HepG2 (cell line): Measurements from ENCODE around the gene AGBL1. TPM values are rescaled to one million over a fixed set of nuclear protein-coding genes. Genes with fewer than 3 reads are reported as not detected.

Source experiments
- BHLHE40 ChIP-seq: IDR thresholded peaks from 2 replicates; pipeline ENCODE4 v1.6.1; 2011; ENCODE audit warnings: low read length, improper control_type of control experiment
- FOXK2 ChIP-seq: fragments of 450-650 bp; IDR thresholded peaks from 2 replicates; pipeline ENCODE4 v1.6.1; 2016
- KDM5B ChIP-seq: sonication (generic); formaldehyde crosslinking; IDR thresholded peaks from 2 replicates; pipeline ENCODE4 v1.4.0; 2020; ENCODE audit warnings: missing genetic modification reagents, mild to moderate bottlenecking, borderline replicate concordance
- NR2F1 ChIP-seq, 2 experiments: fragments of 450-650 bp in 1 of 2; formaldehyde crosslinking in 1 of 2; IDR thresholded peaks; 2 replicates each; pipeline versions ENCODE4 v1.5.0 to v1.6.1; 2016 to 2020; ENCODE audit warnings: mild to moderate bottlenecking in 1 of 2, missing compliant biosample characterization in 1 of 2, missing genetic modification reagents in 1 of 2, moderate library complexity in 1 of 2
- PHF5A ChIP-seq: IDR thresholded peaks from one replicate; pipeline ENCODE4 v1.6.1; 2018; ENCODE audit warnings: low read depth, missing genetic modification reagents; ENCODE audit not compliant: unreplicated experiment
- REPIN1 ChIP-seq: sonication (generic); formaldehyde crosslinking; IDR thresholded peaks from 2 replicates; pipeline ENCODE4 v1.8.0; 2022; ENCODE audit warnings: missing genetic modification reagents, low read depth, mild to moderate bottlenecking, borderline replicate concordance
- SOX6 ChIP-seq, 2 experiments: fragments of 450-650 bp in 1 of 2; sonication (generic) in 1 of 2; formaldehyde crosslinking in 1 of 2; IDR thresholded peaks; 2 replicates each; pipeline versions ENCODE4 v1.4.0 to v1.6.1; 2017 to 2020; ENCODE audit warnings: antibody characterized with exemption in 1 of 2, mild to moderate bottlenecking in 1 of 2, missing genetic modification reagents in 1 of 2
- ZNF160 ChIP-seq: sonication (generic); formaldehyde crosslinking; IDR thresholded peaks from 2 replicates; pipeline ENCODE4 v1.8.0; 2022; ENCODE audit warnings: mild to moderate bottlenecking, inconsistent platforms, missing genetic modification reagents
- ZSCAN25 ChIP-seq: sonication (generic); formaldehyde crosslinking; IDR thresholded peaks from 2 replicates; pipeline ENCODE4 v1.8.0; 2022; ENCODE audit warnings: mild to moderate bottlenecking, missing genetic modification reagents
- polyA plus RNA-seq, 8 experiments: library from polyadenylated mRNA; depleted of rRNA in 3 of 8; stranded (reverse) in 7 of 8; unstranded in 1 of 8; fragments of >200 nt; fragmentation: Illumina TruSeq in 4 of 8; extraction: Trizol in 4 of 8; gene quantifications; 2 replicates each; pipeline versions ENCODE4 v1.2.1 to v1.2.3, GENCODE V29; 2011 to 2016; ENCODE audit warnings: low read depth in 4 of 8, missing spikeins in 1 of 8, mixed read lengths in 1 of 8; ENCODE audit not compliant: insufficient read depth in 1 of 8
- total RNA-seq, 5 experiments: library from RNA; depleted of rRNA; stranded (reverse); fragments of >200 nt; fragmentation: Illumina TruSeq; extraction: Trizol; gene quantifications; 2 replicates each; pipeline ENCODE4 v1.2.3, GENCODE V29; 2016; ENCODE audit warnings: low read depth in 1 of 5
- TF ChIP-seq, protein P1 (sequence below): sonication (generic); formaldehyde crosslinking; IDR thresholded peaks from 2 replicates; pipeline ENCODE4 v1.4.0; 2020; ENCODE audit warnings: missing genetic modification reagents

The AGBL1 gene
- total and polyA plus RNA-seq, 2 of the 13 experiments (the other 11 are each of a cell fraction or from before 2014, with no cell fraction given) = 0.01 TPM; not detected in 1

DNA sequence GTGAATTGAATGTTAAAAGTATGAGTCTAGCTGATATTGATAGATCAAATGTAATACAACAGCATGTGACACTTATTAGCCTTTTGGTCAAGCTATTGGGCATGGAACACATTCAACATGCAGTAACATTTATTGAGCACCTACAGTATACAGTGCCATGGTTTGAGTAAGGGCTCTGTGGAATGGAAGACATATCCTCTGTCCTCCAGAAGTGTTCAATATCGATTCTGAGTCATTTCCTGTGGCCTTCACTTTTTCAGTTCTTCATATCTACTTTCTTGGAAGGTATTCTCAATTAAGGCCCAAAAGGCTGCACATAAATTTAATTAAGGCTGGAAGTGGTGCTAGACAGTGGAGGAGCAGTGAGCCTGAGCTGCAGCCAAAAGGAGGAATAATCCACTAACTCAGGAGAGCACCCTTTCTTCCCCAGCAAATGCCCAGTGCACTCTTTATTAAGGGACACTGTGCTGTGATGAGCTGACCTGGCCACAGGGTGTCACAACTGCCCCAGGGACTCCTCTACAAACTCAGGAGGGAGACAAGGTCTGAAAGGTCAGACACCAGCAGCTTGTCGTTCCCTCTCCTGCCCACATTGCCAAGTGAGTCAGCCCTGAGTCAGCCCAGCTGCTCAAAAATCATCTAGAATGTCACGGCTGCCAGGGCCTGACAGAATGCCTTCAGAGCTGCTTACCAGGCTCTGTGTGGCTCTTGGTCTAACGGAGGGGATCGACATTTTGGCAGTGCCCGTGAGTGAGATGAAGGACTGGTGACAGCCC is 544.8 kb downstream of the AGBL1 start (continued):
- TF ChIP-seq, protein P1, sequence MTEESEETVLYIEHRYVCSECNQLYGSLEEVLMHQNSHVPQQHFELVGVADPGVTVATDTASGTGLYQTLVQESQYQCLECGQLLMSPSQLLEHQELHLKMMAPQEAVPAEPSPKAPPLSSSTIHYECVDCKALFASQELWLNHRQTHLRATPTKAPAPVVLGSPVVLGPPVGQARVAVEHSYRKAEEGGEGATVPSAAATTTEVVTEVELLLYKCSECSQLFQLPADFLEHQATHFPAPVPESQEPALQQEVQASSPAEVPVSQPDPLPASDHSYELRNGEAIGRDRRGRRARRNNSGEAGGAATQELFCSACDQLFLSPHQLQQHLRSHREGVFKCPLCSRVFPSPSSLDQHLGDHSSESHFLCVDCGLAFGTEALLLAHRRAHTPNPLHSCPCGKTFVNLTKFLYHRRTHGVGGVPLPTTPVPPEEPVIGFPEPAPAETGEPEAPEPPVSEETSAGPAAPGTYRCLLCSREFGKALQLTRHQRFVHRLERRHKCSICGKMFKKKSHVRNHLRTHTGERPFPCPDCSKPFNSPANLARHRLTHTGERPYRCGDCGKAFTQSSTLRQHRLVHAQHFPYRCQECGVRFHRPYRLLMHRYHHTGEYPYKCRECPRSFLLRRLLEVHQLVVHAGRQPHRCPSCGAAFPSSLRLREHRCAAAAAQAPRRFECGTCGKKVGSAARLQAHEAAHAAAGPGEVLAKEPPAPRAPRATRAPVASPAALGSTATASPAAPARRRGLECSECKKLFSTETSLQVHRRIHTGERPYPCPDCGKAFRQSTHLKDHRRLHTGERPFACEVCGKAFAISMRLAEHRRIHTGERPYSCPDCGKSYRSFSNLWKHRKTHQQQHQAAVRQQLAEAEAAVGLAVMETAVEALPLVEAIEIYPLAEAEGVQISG (CRISPR knock-in tag) = no peak
- TF ChIP-seq PHF5A (CRISPR knock-in tag) = no peak
- TF ChIP-seq SOX6 (IDR thresholded peaks at IDR 0.05) = no peak
- no peak for TF ChIP-seq SOX6 (CRISPR knock-in tag; IDR thresholded peaks at IDR 0.05)
- peak; percentile 35; the same call in 1 of the 2 replicates for TF ChIP-seq KDM5B (CRISPR knock-in tag)
- TF ChIP-seq ZNF160 (CRISPR knock-in tag) = no peak
- no peak for TF ChIP-seq ZSCAN25
- no peak for TF ChIP-seq FOXK2
- no peak for TF ChIP-seq REPIN1
- peak; percentile 79 to 90 for TF ChIP-seq NR2F1 (CRISPR knock-in tag; IDR thresholded peaks at IDR 0.05)
- TF ChIP-seq BHLHE40 = no peak
